Amygdala (tissue), 56 donors: ENCODE data around the gene LCN6.

ENCODE experiments used
- DNase-seq, 56 donors: peaks; one replicate each; lab custom pipeline; 2025; lab: John Stamatoyannopoulos, UW

Gene LCN6

GRCh38 chr9:136746155-136746490 is 2.2 kb downstream of the LCN6 start:
- DNase-seq, result no peak

DNA sequence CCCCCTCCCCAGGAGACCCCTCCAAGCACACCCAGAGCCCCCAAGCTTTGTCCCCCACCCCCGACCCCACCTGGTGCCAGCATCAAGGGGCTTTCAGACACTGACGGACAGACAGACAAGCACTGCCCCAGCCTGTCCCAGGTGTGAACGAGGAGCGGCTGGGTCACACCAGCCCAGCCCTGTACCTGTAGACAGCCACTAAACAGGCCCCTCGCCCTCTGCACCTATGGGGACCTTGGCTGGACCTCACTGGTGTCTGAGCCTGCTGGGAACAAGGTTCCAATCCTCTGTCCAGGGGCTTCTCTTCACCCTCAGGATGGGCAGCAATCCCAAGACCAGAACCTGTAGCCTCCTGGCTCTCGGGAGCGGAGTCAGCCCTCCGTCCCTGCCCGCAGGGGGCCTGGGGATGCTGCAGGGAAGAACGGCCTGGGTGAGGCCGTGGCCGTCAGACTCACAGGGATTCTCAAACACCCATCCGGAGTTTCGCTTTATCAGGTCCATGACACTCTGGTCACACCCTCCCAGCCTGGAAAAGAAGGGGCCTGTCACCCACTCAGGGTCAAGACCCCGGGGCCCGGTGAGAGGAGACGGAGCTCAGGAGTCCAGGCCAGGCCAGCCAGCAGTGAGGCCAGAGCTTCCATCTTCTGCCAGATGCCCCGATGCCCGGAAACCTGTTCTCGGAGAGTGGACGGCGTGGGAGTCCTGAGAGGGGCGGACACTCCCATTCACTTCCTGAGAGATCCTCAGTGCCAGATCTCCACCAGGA is 2.8 kb downstream of the LCN6 start:
- DNase-seq, result no peak

- no peak for DNase-seq
These were observed 3.6 kb downstream of the LCN6 start for GRCh38 chr9:136744773-136745172.

DNA sequence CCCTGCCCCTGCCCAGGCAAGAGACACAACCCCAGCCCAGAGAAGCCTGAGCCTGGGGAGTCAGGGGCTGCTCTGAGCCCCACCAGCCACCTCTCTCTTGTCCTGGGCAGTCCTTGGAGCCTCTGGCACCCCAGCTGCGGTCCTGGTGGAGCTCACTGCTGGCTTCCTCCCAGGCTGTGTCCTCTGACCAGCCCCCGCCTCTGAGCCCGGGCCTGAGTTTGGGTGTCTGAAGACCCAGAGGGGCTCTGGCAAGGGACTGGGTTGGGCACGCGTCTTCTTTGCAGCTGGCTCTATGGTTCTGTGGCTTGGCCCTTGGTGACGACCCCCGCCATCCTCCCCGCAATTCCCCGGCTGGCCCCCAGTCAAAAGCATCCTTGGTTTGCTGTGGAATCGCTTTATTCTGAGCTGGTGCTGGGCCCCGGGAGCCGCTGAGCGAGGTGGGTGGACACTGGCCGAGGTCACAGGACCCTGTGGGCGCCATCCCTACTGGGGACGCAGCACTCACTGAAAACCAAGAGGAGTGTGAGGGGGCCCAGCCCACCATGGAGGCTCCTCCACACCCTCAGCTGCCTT is 4.6 kb downstream of the LCN6 start:
- no peak for DNase-seq

- DNase-seq, result no peak
These were observed 5.5 kb downstream of the LCN6 start, which contains the start of gene LCN10 for GRCh38 chr9:136742591-136743391. Gene LCN10 (minus strand): TSS chr9:136742940. CDS start chr9:136742903, 37 bp downstream.

- DNase-seq, result no peak
These were observed 6.3 kb downstream of the LCN6 start for GRCh38 chr9:136741883-136742571.

GRCh38 chr9:136740971-136741882 is 7.1 kb downstream of the LCN6 start:
- DNase-seq, result peak in 16 of 56 donors; percentile 9 to 67 (median 32)

- DNase-seq, result no peak
These were observed 7.8 kb downstream of the LCN6 start for GRCh38 chr9:136740491-136740890.

GRCh38 chr9:136740069-136740468 is 8.3 kb downstream of the LCN6 start:
- no peak for DNase-seq

DNA sequence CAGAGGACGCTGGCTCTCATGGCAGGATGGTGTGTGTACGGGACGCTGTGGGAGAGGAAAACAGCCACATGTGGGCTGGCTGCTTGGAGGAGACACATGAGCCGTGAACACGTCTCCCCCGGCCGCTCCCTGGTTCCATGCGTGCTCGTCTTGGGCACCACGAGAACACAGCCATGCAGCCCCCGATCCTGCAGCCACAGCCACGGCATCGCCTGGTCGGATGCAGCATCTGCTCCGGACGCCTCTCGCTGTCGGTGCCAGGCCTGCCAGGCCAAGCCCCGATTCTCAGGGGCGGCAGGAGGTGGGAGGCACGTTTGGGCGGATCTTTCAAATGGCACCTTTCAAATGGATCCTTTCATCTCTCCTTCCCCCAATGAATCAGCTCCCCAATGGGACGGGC is 8.8 kb downstream of the LCN6 start:
- DNase-seq, result no peak

- DNase-seq, result no peak
These were observed 9.4 kb downstream of the LCN6 start for GRCh38 chr9:136738960-136739359.

GRCh38 chr9:136735812-136736480 is 12.4 kb downstream of the LCN6 start:
- DNase-seq, result no peak

GRCh38 chr9:136734837-136735496 is 13.4 kb downstream of the LCN6 start:
- DNase-seq, result no peak

GRCh38 chr9:136733611-136734010 is 14.7 kb downstream of the LCN6 start:
- no peak for DNase-seq

DNA sequence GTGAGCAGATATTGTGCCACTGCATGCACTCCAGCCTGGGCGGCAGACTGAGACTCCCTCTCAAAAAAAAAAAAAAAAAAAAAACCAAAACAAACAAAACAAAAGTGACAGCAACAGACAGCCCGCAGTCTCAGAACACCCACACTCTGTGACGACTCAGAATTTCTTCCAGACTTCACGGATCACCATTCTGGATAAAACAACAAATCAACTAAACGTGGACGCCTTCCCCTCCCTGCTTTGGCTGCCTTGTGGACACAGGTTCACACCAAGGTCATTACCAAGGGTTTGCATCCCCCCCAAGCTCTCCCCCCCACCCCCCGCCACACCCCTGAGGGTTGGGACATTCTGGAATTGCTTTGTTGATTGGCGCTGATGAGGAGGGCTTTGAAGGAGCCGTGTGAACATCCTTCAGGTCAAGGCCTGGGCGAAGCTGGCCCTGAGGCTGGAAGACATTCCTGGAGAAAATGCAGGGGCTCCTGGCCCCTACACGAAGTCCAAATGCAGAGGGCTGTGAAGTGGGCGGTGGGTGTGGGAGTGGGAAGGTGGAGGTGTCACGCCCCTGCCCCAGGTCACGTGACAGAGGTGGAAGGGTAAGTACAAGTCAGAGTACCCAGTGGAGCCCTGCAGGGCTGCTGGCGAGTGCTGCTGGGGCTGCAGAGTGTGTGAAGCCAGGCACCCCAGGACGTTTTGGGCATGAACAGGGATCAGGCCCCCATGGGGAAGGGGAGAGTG is 15.7 kb downstream of the LCN6 start:
- no peak for DNase-seq

DNA sequence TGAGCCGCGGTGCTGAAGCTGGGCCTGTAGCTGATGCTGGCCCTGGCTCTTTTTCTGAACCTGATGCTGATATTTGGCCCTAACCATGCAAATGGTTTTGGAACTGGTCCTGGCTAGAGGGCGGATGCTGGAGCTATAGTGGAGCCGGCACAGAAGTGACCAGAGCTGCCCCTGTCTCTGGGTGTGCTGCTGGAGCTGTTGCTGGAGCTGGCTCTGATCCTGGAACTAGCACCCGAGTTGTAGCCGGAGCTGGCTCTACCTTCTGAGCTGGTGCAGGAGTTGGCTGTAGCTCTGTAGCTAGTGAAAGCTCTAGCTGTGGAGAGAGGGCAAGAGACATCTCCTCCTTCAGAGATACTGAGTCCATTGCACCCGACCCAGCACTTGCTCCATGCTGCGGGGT is 18.4 kb downstream of the LCN6 start:
- DNase-seq, result no peak

- DNase-seq, result no peak
These were observed 19.2 kb downstream of the LCN6 start for GRCh38 chr9:136729144-136729543.

DNA sequence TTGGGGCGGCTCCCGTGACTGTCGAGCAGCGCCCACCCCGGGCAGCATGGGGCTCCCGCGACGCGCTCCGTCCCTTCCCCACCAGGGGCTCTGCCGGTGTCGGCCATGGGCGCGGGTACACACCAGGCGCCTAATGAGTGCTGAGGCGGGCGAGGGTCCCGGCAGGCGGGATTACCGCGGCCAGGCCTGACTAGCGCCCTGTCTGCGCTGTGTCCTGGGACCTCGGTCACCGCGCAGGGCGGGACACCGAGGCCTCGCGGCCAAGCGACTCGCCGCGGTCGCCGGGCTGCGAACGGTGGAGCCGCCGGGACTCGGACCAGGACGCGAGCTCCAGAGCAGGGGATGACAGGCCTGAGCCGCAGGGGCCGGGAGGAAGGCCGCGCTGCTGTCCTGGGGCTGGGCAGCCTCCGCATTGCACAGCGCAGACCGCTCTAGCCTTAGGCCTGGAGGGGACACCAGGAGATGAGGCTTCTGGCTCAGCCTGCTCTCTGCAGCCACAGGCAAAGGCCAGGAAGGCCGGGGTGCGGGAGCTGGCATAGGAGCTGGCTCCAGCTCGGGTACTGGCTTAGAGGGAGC is 19.7 kb downstream of the LCN6 start:
- DNase-seq, result peak in 1 of 56 donors; percentile 11
